Parathyroid adenoma (tissue), 2 donors: ENCODE data around the gene NCKAP5.

Experiments
- H2AFZ ChIP-seq: fragments of 300-600 bp; sonication (generic); one replicate; pipeline ENCODE4 v1.7.0; 2017; ENCODE audit warnings: antibody characterized with exemption, mild to moderate bottlenecking
- H3K27ac ChIP-seq: fragments of 300-600 bp; sonication (generic); one replicate; pipeline ENCODE4 v1.7.0; 2017
- H3K27me3 ChIP-seq: fragments of 300-600 bp; sonication (generic); one replicate; pipeline ENCODE4 v1.7.0; 2017; ENCODE audit warnings: low read length; ENCODE audit not compliant: control insufficient read depth, insufficient read depth
- H3K36me3 ChIP-seq: fragments of 300-600 bp; sonication (generic); one replicate; pipeline ENCODE4 v1.7.0; 2017; ENCODE audit warnings: low read length; ENCODE audit not compliant: control insufficient read depth, insufficient read depth
- H3K4me1 ChIP-seq: fragments of 300-600 bp; sonication (generic); one replicate; pipeline ENCODE4 v1.7.0; 2017; ENCODE audit warnings: control low read depth
- H3K4me2 ChIP-seq: fragments of 300-600 bp; sonication (generic); one replicate; pipeline ENCODE4 v1.7.0; 2017; ENCODE audit warnings: low read length
- H3K4me3 ChIP-seq: fragments of 300-600 bp; sonication (generic); one replicate; pipeline ENCODE4 v1.7.0; 2017; ENCODE audit warnings: low read depth, low read length
- H3K79me2 ChIP-seq: fragments of 300-600 bp; sonication (generic); one replicate; pipeline ENCODE4 v1.7.0; 2017; ENCODE audit warnings: control low read depth
- H3K9ac ChIP-seq: fragments of 300-600 bp; sonication (generic); one replicate; pipeline ENCODE4 v1.7.0; 2017; ENCODE audit warnings: mild to moderate bottlenecking
- H3K9me3 ChIP-seq: fragments of 300-600 bp; sonication (generic); one replicate; pipeline ENCODE4 v1.7.0; 2017; ENCODE audit warnings: low read length; ENCODE audit not compliant: control insufficient read depth
- CTCF ChIP-seq: fragments of 300-600 bp; sonication (generic); IDR thresholded peaks from one replicate; pipeline ENCODE4 v1.7.0; 2017; ENCODE audit warnings: antibody characterized with exemption, mild to moderate bottlenecking
- donor health status: primary hyperparathyroidism.

NCKAP5 gene

GRCh38 chr2:132779206-132779721 lies 789.0 kb downstream of the NCKAP5 start:
- H2AFZ ChIP-seq, result no peak overlapping the region
- H3K9ac ChIP-seq, result no peak overlapping the region

GRCh38 chr2:132776287-132776686 lies 792.0 kb downstream of the NCKAP5 start:
- Histone ChIP-seq H3K4me3 (no peak overlapping the region), H3K79me2 (no peaks in the 10 kb centered on the region), H2AFZ (no peak overlapping the region), H3K4me2 (no peak overlapping the region), H3K36me3 (no peaks in the 10 kb centered on the region), H3K9ac (no peak overlapping the region), H3K27ac (no peak overlapping the region), H3K27me3 (no peaks in the 10 kb centered on the region), H3K4me1 (no peaks in the 10 kb centered on the region), H3K9me3 (no peaks in the 10 kb centered on the region)
- no peak for TF ChIP-seq CTCF

More at GRCh38 chr2:132779206-132779721, 789.0 kb downstream of the NCKAP5 start:
- Histone ChIP-seq H3K79me2 (no peaks in the 10 kb centered on the region), H3K27me3 (no peaks in the 10 kb centered on the region), H3K4me3 (no peak overlapping the region), H3K9me3 (no peaks in the 10 kb centered on the region), H3K36me3 (no peaks in the 10 kb centered on the region), H3K27ac (no peak overlapping the region), H3K4me1 (no peaks in the 10 kb centered on the region), H3K4me2 (peak overlapping the region; percentile 25)
- TF ChIP-seq CTCF, result no peak

GRCh38 chr2:132774189-132774588 lies 794.1 kb downstream of the NCKAP5 start:
- Histone ChIP-seq H3K4me3 (no peak overlapping the region), H3K79me2 (no peaks in the 10 kb centered on the region), H3K9me3 (no peaks in the 10 kb centered on the region), H3K27ac (no peak overlapping the region), H3K27me3 (no peaks in the 10 kb centered on the region), H3K4me2 (no peak overlapping the region), H2AFZ (no peak overlapping the region), H3K36me3 (no peaks in the 10 kb centered on the region), H3K9ac (no peak overlapping the region), H3K4me1 (no peaks in the 10 kb centered on the region)
- no peak for TF ChIP-seq CTCF

GRCh38 chr2:132773331-132773730 lies 794.9 kb downstream of the NCKAP5 start:
- Histone ChIP-seq H3K79me2 (no peaks in the 10 kb centered on the region), H3K9me3 (no peaks in the 10 kb centered on the region), H3K4me1 (no peaks in the 10 kb centered on the region), H3K27ac (no peak overlapping the region), H3K36me3 (no peaks in the 10 kb centered on the region), H3K4me2 (no peak overlapping the region), H3K4me3 (no peak overlapping the region), H3K27me3 (no peaks in the 10 kb centered on the region), H3K9ac (no peak overlapping the region), H2AFZ (no peak overlapping the region)
- TF ChIP-seq CTCF, result no peak

- TF ChIP-seq CTCF, result no peak
- Histone ChIP-seq H3K9me3 (no peaks in the 10 kb centered on the region), H3K27me3 (no peaks in the 10 kb centered on the region), H3K27ac (no peak overlapping the region), H3K79me2 (no peaks in the 10 kb centered on the region), H3K9ac (no peak overlapping the region), H2AFZ (no peak overlapping the region), H3K4me2 (no peak overlapping the region), H3K4me3 (no peak overlapping the region), H3K4me1 (no peaks in the 10 kb centered on the region), H3K36me3 (no peaks in the 10 kb centered on the region)
These were observed 795.9 kb downstream of the NCKAP5 start for GRCh38 chr2:132772340-132772739.
